ENCODE measurements around the gene UTS2R.
A peak's percentile ranks its signal among the peaks of the same experiment; 100 is the strongest.
"Not testable (repeated sequence)": the region's sequence is repeated elsewhere in the genome, so short reads cannot be mapped to it uniquely, and the experiment has no call there.

The UTS2R gene

GRCh38 chr17:82376042-82376730 lies 4.6 kb downstream of the UTS2R start:
- no peak for DNase-seq

- not testable (repeated sequence) for DNase-seq
Measured at GRCh38 chr17:82377294-82377693, 5.7 kb downstream of the UTS2R start.

- DNase-seq: no peak
Measured at GRCh38 chr17:82377924-82378740, 6.6 kb downstream of the UTS2R start.

GRCh38 chr17:82378741-82379021 lies 7.1 kb downstream of the UTS2R start:
- DNase-seq: no peak

- no peak for DNase-seq
Measured at GRCh38 chr17:82380860-82381702, 9.5 kb downstream of the UTS2R start.

- DNase-seq: not testable (repeated sequence)
Measured at GRCh38 chr17:82381703-82382009, 10.1 kb downstream of the UTS2R start.

GRCh38 chr17:82382220-82382932 lies 10.8 kb downstream of the UTS2R start:
- not testable (repeated sequence) for DNase-seq

GRCh38 chr17:82382933-82383255 lies 11.3 kb downstream of the UTS2R start:
- DNase-seq: no peak

GRCh38 chr17:82383411-82383810 lies 11.8 kb downstream of the UTS2R start:
- no peak for DNase-seq

- no peak for DNase-seq
Measured at GRCh38 chr17:82384051-82384729, 12.6 kb downstream of the UTS2R start.

- DNase-seq: peak; percentile 54
Measured at GRCh38 chr17:82384730-82385481, 13.3 kb downstream of the UTS2R start.

GRCh38 chr17:82385559-82386254 lies 14.1 kb downstream of the UTS2R start:
- DNase-seq: peak; percentile 80

GRCh38 chr17:82386255-82386831 lies 14.8 kb downstream of the UTS2R start:
- no peak for DNase-seq

- no peak for DNase-seq
Measured at GRCh38 chr17:82386881-82387704, 15.5 kb downstream of the UTS2R start.

GRCh38 chr17:82387705-82388106 lies 16.1 kb downstream of the UTS2R start:
- DNase-seq: no peak

- DNase-seq: no peak
Measured at GRCh38 chr17:82388223-82388921, 16.8 kb downstream of the UTS2R start.

GRCh38 chr17:82388922-82389283 lies 17.3 kb downstream of the UTS2R start:
- DNase-seq: no peak

- DNase-seq: no peak
Measured at GRCh38 chr17:82389379-82389778, 17.8 kb downstream of the UTS2R start.
